ENCODE results near the gene RNLS.
A peak's percentile ranks its signal among the peaks of the same experiment; 100 is the strongest.

RNLS gene

DNA sequence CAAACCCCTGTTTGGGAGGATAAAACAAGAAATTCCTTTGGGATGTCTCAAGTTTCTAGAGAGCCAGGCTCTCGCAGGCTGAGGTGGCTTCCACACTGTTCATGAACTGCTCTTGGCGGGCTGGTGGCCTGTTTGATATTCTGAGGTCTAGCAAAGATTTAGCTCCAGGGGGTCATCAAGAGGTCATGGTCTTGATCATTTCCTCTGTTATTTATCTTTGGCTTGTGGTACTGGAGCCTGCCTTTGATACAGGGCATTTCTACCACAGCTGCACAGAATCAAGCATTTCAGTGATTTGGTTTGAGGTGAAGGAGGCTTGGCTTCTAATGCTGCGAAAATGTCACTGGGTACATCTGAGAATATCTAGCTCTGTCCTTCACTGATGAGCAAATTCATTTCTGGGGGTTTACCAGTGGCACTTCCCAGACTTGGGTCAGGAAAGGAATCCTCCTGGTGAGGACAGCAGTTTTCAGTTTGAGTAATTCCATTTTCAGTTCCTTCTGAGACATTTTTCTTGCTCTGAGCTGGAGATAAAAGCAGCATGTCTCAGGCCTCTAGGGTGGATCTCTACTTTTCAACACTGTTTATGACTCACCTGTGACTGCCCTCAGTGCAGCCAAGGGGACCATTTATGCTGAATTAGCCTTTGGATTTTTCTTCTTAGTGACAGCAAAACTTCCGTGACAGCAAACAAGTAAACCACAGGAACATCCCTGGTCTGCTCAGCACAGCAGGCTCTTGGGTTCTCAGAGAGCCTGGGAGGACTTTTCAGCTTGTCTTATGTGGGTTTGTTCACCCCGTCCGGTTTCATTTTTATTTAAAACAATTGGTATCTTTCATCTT, 312.0 kb downstream of the RNLS start:
- H3K27ac ChIP-seq, result no peak overlapping the region
- ChIA-PET CTCF (interaction anchor here (0.6 kb wide), 1 partner anchor 72 kb away, joined by 3 read pairs; no protein-coding TSS in a partner anchor), POLR2A (ENCODE audit: low non-redundant PET) (no interaction called here)
- TF ChIP-seq, protein P1, sequence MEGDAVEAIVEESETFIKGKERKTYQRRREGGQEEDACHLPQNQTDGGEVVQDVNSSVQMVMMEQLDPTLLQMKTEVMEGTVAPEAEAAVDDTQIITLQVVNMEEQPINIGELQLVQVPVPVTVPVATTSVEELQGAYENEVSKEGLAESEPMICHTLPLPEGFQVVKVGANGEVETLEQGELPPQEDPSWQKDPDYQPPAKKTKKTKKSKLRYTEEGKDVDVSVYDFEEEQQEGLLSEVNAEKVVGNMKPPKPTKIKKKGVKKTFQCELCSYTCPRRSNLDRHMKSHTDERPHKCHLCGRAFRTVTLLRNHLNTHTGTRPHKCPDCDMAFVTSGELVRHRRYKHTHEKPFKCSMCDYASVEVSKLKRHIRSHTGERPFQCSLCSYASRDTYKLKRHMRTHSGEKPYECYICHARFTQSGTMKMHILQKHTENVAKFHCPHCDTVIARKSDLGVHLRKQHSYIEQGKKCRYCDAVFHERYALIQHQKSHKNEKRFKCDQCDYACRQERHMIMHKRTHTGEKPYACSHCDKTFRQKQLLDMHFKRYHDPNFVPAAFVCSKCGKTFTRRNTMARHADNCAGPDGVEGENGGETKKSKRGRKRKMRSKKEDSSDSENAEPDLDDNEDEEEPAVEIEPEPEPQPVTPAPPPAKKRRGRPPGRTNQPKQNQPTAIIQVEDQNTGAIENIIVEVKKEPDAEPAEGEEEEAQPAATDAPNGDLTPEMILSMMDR (conservative IDR thresholded peaks at IDR 0.05; ENCODE audit: low read depth), result no peak
- DNase-seq (ENCODE audit: low spot score), result peak; percentile 16

DNA sequence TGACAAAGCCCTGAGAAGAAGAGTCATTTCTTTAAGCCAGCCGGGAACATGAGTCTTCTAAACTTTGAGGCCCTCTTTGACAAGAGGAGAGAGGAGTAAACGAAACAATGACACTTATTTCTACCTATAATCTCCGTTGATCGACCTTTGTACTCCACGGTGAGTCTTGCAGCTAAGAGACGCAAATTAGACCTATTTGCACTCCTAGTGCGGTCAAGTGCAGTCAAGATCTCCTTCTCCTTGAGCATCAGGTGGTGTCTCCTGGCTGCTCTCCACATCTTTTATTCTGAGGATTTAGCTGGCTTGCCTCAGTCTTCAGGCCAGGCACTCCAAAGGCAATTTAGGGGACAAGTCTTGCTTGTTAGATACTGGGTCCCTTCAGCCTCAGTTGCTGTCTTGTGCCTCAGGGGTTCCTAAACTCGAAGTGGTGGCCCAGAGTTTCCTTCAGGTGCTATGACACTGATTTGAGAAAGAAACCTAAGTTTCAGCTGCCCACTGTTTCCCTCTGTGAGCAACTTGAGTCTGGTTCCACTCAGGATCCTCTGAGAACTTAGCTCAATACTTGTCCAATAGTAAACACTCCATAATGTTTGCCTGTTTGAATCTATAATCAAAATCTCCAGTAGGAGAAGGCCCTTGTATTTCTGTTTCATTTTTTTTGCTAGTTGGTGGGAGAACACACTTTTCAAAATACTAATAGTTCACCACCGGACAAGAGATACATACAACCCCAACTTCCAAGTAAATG, 312.9 kb downstream of the RNLS start:
- H3K27ac ChIP-seq, result no peak overlapping the region
- DNase-seq (ENCODE audit: low spot score), result no peak
- POLR2A ChIA-PET (ENCODE audit: low non-redundant PET), result no interaction called here

DNA sequence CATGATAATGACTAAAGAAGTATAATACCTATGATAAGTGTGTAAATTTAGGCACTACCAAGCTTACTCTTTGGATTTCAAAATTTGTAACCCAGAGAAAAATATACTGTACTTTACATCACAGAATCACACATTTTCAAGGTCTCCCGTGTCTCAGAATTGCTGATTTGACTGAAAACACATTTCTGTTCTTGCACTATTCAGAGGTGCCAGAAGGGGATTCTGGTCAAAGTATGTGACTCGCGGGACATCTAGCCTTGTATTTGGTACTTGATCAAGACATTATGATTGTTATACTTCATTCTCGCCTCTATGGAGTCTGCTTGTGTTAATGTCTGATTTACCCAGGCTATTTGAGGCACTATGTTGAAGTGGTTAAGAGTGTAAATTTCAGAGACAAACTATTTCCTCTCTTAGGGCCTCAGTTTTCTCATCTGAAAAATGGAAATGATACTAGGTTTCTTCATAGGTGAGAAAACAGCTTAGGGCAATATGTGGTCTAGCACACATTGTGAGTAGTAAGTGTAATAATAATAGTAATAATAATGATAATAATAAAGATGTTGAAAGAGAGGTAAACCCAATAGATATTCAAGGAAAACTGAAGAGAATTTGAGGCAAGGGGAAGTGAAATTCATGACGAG, 320.4 kb downstream of the RNLS start:
- CTCF ChIA-PET, result no interaction called here
- no peak for DNase-seq (ENCODE audit: low spot score)
- TF ChIP-seq, protein P1 (conservative IDR thresholded peaks at IDR 0.05; ENCODE audit: low read depth), result no peak
- POLR2A ChIA-PET (ENCODE audit: low non-redundant PET), result no interaction called here
- no peak overlapping the region for H3K27ac ChIP-seq

More for the DNA sequence above, 312.9 kb downstream of the RNLS start:
- CTCF ChIA-PET, result interaction anchor here (0.6 kb wide), 1 partner anchor 73 kb away, joined by 3 read pairs; no protein-coding TSS in a partner anchor
- TF ChIP-seq, protein P1 (conservative IDR thresholded peaks at IDR 0.05; ENCODE audit: low read depth), result no peak

DNA sequence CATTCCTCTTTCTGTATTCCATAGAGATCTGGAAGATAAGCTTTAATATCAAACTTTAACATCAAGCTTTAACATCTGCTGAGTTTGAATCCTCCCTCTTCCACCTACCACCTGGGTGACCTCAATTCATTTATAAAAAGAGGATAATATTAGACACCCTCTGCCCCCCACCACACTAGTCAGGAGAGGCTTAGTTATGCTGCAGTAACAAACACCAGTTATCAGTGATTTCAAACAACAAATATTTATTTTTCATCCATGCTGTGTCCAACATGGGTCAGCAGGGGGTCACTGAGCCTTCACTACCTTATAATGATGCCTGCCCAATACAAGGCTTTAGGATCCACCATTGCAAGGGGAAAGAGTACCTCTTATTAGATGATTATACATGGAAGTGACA, 322.0 kb downstream of the RNLS start:
- TF ChIP-seq, protein P1 (conservative IDR thresholded peaks at IDR 0.05; ENCODE audit: low read depth), result no peak
- no peak overlapping the region for H3K27ac ChIP-seq
- POLR2A ChIA-PET (ENCODE audit: low non-redundant PET), result no interaction called here
- CTCF ChIA-PET, result interaction anchor here (0.7 kb wide), 1 partner anchor 414 kb away, joined by 3 read pairs; no protein-coding TSS in a partner anchor
- DNase-seq (ENCODE audit: low spot score), result no peak

DNA sequence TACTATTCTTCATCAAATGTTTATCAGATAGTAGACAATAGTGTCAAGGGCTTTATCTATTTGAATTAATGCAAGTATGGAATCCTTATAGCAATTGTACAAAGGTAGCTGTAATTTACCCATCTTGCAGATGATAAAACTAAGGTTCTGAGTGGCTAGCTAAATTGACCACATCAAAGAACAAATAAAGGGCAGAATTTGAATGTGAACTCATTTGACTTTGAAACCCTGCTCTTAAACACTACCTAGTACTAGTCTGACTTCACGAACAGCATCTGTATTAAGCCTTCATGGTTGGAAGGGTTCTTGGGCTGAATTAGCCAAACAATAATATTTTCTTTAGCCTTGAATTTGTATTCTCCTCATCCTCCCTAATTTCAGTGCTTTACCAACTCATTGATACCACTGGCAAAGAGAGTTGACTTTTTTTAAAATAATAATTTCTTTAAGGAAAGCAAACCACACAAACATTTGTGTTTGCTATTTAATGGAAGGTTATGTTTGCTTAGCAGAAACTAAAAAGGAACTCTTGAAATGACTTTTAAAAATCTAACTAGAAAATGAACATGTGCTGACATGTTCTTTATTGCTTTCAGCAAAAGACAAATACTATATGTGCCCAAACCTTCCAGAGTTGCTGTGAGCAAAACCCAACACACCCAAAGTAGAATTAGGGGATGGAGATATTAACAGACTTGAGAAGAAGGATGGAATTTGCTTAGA, 322.6 kb downstream of the RNLS start:
- ChIA-PET CTCF (no interaction called here), POLR2A (ENCODE audit: low non-redundant PET) (no interaction called here)
- no peak overlapping the region for H3K27ac ChIP-seq
- DNase-seq (ENCODE audit: low spot score), result no peak
- TF ChIP-seq, protein P1 (conservative IDR thresholded peaks at IDR 0.05; ENCODE audit: low read depth), result no peak

DNA sequence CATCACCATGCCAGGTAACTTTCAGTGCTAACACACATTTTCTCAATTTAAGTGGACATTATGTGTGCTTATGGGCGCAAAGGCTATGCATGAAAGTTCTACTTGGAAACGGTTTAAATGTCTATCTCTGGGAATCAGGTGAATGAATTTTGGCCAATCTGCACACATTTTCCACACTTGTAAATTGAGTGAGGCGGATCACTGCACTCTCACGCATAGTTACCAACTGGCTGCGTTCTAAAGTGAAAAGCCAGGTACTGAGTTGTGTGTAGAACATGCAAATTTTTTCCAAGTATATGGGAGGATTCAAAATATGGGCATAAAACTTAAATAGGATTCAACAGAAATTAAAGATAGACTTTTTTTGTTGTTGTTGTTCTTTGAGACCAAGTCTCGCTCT, 323.7 kb downstream of the RNLS start:
- TF ChIP-seq, protein P1 (conservative IDR thresholded peaks at IDR 0.05; ENCODE audit: low read depth), result no peak
- no peak for DNase-seq (ENCODE audit: low spot score)
- CTCF ChIA-PET, result interaction anchor here (0.6 kb wide), 2 partner anchors 51 to 758 kb away, joined by 3 read pairs; no protein-coding TSS in a partner anchor
- H3K27ac ChIP-seq, result no peak overlapping the region
- POLR2A ChIA-PET (ENCODE audit: low non-redundant PET), result no interaction called here
